Adrenal gland (tissue), 5 donors: ENCODE data around the gene NUP210L.

Source experiments
- CTCF ChIP-seq, 6 experiments: fragments of 450-650 bp in 4 of 6; fragments of 200-600 bp in 2 of 6; sonication (generic) in 1 of 6; IDR thresholded peaks; 1 replicate in 5 of 6; 2 replicates in 1 of 6; pipeline versions ENCODE4 v1.5.1 to v1.8.0; 2016 to 2021; ENCODE audit warnings: antibody characterized with exemption in 6 of 6, mild to moderate bottlenecking in 2 of 6, moderate library complexity in 1 of 6
- POLR2A ChIP-seq, 2 donors: fragments of 450-650 bp; IDR thresholded peaks; one replicate each; pipeline ENCODE4 v1.6.1; 2017; ENCODE audit warnings: antibody characterized with exemption in 2 of 2, mild to moderate bottlenecking in 2 of 2, moderate library complexity in 1 of 2
- donor health status: DM: no; HTN: no; CAD: no.

GRCh38 chr1:154155251-154155650 lies 378 bp upstream of the NUP210L start:
- TF ChIP-seq CTCF (IDR thresholded peaks at IDR 0.05), result no peak
- TF ChIP-seq POLR2A (IDR thresholded peaks at IDR 0.05), result no peak
